OCI-LY1 (cell line): Measurements from ENCODE around the gene PPP1R15B.

Experiments used
- CTCF ChIP-seq: fragments of 200-600 bp; sonication (generic), shearing (Covaris generic); IDR thresholded peaks from 2 replicates; pipeline ENCODE4 v1.5.1; 2017; ENCODE audit warnings: mild to moderate bottlenecking, antibody characterized with exemption, low read length, moderate library complexity, mixed read lengths
- EZH2 ChIP-seq: fragments of 200-600 bp; sonication (generic), shearing (Covaris generic); IDR thresholded peaks from 2 replicates; pipeline ENCODE4 v1.8.0; 2017; ENCODE audit warnings: borderline replicate concordance, mixed run types, mild to moderate bottlenecking, antibody characterized with exemption, low read length, moderate library complexity, mixed read lengths

DNA sequence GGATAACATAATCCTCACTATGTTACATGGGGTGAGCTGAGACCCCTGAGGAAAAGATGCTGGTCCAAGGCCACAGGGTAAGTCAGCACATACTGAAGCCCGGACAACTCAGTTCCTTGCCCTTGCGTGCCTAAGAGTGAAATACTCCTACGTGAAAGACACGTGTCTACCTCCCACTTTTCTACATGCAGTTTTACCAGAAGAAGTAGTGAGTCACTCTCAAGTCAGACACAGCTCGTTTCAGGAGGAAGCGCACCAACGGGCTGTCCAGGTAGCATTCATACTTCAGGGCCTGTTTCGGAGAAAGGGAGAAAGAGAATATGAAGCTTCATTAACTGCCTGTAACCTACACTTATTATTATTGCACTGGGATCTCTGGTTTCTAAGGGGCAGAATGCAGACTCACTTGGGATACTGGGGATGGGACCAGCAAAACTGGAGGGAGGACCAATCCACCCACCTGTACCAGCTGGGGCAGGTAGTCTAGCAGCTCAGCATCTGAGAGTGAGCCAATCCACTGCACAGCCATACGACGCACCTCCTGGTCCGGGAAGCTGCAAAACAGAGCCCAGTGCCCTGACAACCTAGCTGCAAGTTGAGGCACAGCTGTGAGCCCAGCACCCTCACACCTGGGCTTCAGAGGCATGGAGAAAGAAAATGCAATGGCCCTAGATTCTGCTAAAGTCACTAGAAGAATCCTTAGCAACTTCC lies 32.4 kb upstream of the PPP1R15B start:
- TF ChIP-seq CTCF (no peak), EZH2 (no peak)
